Loucy (cell line): Measurements from ENCODE around the gene CSF1R.

Experiments
- H2AFZ ChIP-seq: fragments of 200-600 bp; sonication (generic); 2 replicates; pipeline ENCODE4 v1.6.0; 2016; ENCODE audit warnings: antibody characterized with exemption, mild to moderate bottlenecking, low read length, moderate library complexity
- H3F3A ChIP-seq: fragments of 200-600 bp; 2 replicates; pipeline ENCODE4 v1.6.0; 2016; ENCODE audit warnings: antibody characterized with exemption, low read depth, mild to moderate bottlenecking
- H3K27me3 ChIP-seq: fragments of 200-600 bp; sonication (generic); 2 replicates; pipeline ENCODE4 v1.6.1; 2014; ENCODE audit warnings: low read length, mild to moderate bottlenecking; ENCODE audit not compliant: insufficient read depth, poor library complexity, severe bottlenecking
- H3K36me3 ChIP-seq: fragments of 200-600 bp; sonication (generic); 2 replicates; pipeline ENCODE4 v1.6.1; 2016; ENCODE audit warnings: low read length; ENCODE audit not compliant: insufficient read depth
- H3K4me1 ChIP-seq: fragments of 200-600 bp; sonication (generic); 2 replicates; pipeline ENCODE4 v1.5.1; 2014; ENCODE audit warnings: low read length, mild to moderate bottlenecking; ENCODE audit not compliant: insufficient read depth, poor library complexity, severe bottlenecking
- H3K4me2 ChIP-seq: fragments of 200-600 bp; sonication (generic); 2 replicates; pipeline ENCODE4 v1.6.0; 2014; ENCODE audit warnings: antibody characterized with exemption, low read length, low read depth, mild to moderate bottlenecking; ENCODE audit not compliant: poor library complexity, severe bottlenecking
- H3K4me3 ChIP-seq: fragments of 200-600 bp; sonication (generic); 2 replicates; pipeline ENCODE4 v1.5.1; 2014; ENCODE audit warnings: low read length, mild to moderate bottlenecking, mixed read lengths; ENCODE audit not compliant: poor library complexity, severe bottlenecking
- H3K79me2 ChIP-seq: fragments of 200-600 bp; sonication (generic); 2 replicates; pipeline ENCODE4 v1.6.1; 2014; ENCODE audit warnings: low read length; ENCODE audit not compliant: insufficient read depth
- H3K9ac ChIP-seq: fragments of 200-600 bp; sonication (generic); 2 replicates; pipeline ENCODE4 v1.6.0; 2014; ENCODE audit warnings: mild to moderate bottlenecking, low read depth, low read length, moderate library complexity; ENCODE audit not compliant: poor library complexity, severe bottlenecking
- H3K9me2 ChIP-seq: fragments of 200-600 bp; sonication (generic); replicated peaks from 2 replicates; pipeline ENCODE4 v1.6.1; 2016; ENCODE audit warnings: low read depth, low read length, mixed read lengths
- H3K9me3 ChIP-seq: fragments of 200-600 bp; sonication (generic); 2 replicates; pipeline ENCODE4 v1.6.1; 2014; ENCODE audit warnings: mild to moderate bottlenecking, antibody characterized with exemption, low read length, low read depth; ENCODE audit not compliant: insufficient read depth
- H4K20me1 ChIP-seq: fragments of 200-600 bp; sonication (generic); 2 replicates; pipeline ENCODE4 v1.6.0; 2014; ENCODE audit warnings: antibody characterized with exemption, low read length, mild to moderate bottlenecking; ENCODE audit not compliant: insufficient read depth, poor library complexity, severe bottlenecking
- CTCF ChIP-seq: fragments of 200-600 bp; sonication (generic); conservative IDR thresholded peaks from 2 replicates; pipeline ENCODE4 v1.5.1; 2014; ENCODE audit warnings: mild to moderate bottlenecking, antibody characterized with exemption, low read length
- EZH2phosphoT487 ChIP-seq: fragments of 200-600 bp; IDR thresholded peaks from 2 replicates; pipeline ENCODE4 v1.6.1; 2018; ENCODE audit warnings: antibody characterized with exemption, mild to moderate bottlenecking, moderate library complexity, borderline replicate concordance

CSF1R gene

GRCh38 chr5:150103678-150104549 lies 17.6 kb upstream of the CSF1R start:
- Histone ChIP-seq H3K9ac (no peak overlapping the region), H3K79me2 (no peaks in the 10 kb centered on the region), H3K9me2 (no peaks in the 10 kb centered on the region), H3K36me3 (no peaks in the 10 kb centered on the region), H3K9me3 (no peaks in the 10 kb centered on the region), H3K4me3 (no peak overlapping the region), H2AFZ (no peak overlapping the region), H3K4me1 (peaks cover 4% of the 10 kb centered on the region), H3K27me3 (no peaks in the 10 kb centered on the region), H3F3A (no peaks in the 10 kb centered on the region), H3K4me2 (no peak overlapping the region), H4K20me1 (no peaks in the 10 kb centered on the region)
- TF ChIP-seq CTCF (no peak), EZH2phosphoT487 (no peak)

GRCh38 chr5:150101023-150101422 lies 14.7 kb upstream of the CSF1R start:
- Histone ChIP-seq H3F3A (no peaks in the 10 kb centered on the region), H3K36me3 (no peaks in the 10 kb centered on the region), H3K4me2 (no peak overlapping the region), H3K9ac (no peak overlapping the region), H3K4me1 (no peaks in the 10 kb centered on the region), H3K9me2 (no peaks in the 10 kb centered on the region), H3K9me3 (no peaks in the 10 kb centered on the region), H4K20me1 (no peaks in the 10 kb centered on the region), H3K79me2 (no peaks in the 10 kb centered on the region), H3K27me3 (no peaks in the 10 kb centered on the region), H3K4me3 (no peak overlapping the region), H2AFZ (no peak overlapping the region)
- no peak for TF ChIP-seq EZH2phosphoT487
- no peak for TF ChIP-seq CTCF

GRCh38 chr5:150097152-150097551 lies 10.8 kb upstream of the CSF1R start:
- Histone ChIP-seq H3K79me2 (no peaks in the 10 kb centered on the region), H3F3A (no peaks in the 10 kb centered on the region), H3K9ac (no peak overlapping the region), H3K36me3 (no peaks in the 10 kb centered on the region), H3K9me3 (no peaks in the 10 kb centered on the region), H3K4me1 (no peaks in the 10 kb centered on the region), H4K20me1 (no peaks in the 10 kb centered on the region), H3K9me2 (no peaks in the 10 kb centered on the region), H3K4me2 (no peak overlapping the region), H3K4me3 (no peak overlapping the region), H3K27me3 (no peaks in the 10 kb centered on the region), H2AFZ (no peak overlapping the region)
- TF ChIP-seq CTCF (no peak), EZH2phosphoT487 (no peak)
